ENCODE results near the gene TOMM34.

TOMM34 gene, protein sequence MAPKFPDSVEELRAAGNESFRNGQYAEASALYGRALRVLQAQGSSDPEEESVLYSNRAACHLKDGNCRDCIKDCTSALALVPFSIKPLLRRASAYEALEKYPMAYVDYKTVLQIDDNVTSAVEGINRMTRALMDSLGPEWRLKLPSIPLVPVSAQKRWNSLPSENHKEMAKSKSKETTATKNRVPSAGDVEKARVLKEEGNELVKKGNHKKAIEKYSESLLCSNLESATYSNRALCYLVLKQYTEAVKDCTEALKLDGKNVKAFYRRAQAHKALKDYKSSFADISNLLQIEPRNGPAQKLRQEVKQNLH

DNA sequence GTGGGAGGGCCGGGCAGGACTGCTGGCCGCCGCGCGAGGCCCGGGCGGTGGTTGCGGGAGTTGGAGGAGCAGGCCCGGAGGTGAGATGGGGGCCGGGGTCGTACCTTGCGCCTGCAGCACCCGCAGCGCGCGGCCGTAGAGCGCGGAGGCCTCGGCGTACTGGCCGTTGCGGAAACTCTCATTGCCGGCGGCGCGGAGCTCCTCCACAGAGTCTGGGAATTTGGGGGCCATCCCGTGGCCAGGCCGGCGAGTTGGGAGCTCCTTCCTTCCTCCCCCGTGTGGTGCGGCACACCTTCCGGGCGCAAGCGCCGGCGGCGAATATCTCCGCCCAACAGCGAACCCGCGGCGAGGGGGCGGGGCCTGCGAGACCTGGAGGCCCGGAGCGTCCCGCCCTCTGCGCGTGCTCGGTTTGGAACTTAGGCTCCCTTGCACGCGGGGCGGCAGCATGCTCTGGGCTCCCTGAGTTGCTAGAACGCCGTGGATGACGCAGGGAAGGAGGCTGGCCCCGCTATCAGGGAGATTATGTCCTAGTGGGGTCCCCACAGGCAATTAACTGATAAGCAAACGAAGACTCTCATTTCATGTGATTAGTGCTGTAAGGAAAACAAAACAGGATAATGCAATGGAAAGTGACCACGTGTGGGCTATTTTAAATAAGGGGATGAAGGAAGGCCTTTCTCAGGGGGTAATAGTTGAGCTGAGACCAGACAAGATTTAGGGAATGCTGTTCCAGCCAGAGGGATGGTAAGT lies at the start of gene TOMM34:
Gene TOMM34, minus strand, starts transcription at position 295 of the 750 bp plus-strand sequence. Its CDS starts 64 bp downstream, at position 231.
- DNase-seq: peak; percentile 97

- DNase-seq: no peak
These were observed 48.4 kb upstream of the TOMM34 start for GRCh38 chr20:45008521-45009049.

DNA sequence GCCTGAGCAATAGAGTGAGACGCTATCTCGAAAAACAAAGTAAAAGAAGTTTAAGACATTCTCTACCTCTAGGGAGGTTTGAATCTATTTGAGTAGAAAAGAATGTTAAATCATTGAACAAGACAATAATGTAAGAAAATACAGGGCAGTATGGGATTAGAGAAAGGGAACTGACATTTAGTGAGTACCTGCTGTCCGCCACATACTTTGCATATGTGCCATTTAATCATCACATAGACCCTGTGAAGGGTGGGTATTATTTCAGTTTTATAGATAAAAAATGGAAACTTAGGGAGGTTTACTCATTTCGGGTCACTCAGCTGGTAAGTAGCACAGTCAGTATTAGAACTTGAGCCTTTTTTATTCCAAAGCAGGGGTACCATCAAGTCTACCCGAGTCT lies 37.5 kb upstream of the TOMM34 start:
- DNase-seq: no peak

GRCh38 chr20:44997171-44997570 lies 37.0 kb upstream of the TOMM34 start:
- no peak for DNase-seq

DNA sequence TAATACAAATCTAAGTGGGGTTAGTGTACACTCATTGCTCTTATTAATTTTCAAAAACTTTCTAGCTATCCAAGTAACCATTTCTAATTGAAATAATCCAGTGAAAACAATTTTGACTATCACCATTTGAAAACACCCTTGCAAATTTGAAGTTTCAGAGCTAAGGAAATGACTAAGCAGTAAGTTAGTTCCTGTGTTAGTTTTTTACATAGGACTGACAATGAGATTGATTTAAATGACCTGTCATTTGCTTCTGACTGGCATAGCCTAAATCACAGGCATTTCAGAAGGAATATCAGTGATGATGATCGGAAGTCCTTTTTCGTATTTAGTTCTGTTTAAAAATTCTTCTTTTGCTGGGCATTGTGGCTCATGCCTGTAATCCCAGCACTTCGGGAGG lies 33.1 kb upstream of the TOMM34 start:
- DNase-seq: no peak

DNA sequence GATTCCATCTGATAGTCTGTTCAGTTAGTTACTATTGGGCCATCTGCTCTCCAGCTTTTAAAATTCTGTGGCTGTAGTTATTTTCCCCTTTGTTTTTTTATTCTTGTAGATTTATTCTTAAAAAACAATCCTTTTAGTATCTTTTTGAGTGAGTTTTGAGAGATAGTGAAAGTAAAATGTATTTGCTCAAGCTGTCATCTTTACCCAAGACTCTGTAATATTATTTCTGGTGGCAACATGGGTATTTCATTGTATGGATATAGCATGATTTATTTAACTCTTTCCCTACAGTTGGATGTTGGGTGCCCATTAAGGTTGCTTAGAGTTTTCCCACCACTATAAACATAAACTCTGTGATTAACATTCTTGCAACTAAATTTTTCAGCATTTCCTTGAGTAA lies 30.8 kb upstream of the TOMM34 start:
- no peak for DNase-seq

GRCh38 chr20:44990425-44990824 lies 30.2 kb upstream of the TOMM34 start:
- peak; percentile 73 for DNase-seq

DNA sequence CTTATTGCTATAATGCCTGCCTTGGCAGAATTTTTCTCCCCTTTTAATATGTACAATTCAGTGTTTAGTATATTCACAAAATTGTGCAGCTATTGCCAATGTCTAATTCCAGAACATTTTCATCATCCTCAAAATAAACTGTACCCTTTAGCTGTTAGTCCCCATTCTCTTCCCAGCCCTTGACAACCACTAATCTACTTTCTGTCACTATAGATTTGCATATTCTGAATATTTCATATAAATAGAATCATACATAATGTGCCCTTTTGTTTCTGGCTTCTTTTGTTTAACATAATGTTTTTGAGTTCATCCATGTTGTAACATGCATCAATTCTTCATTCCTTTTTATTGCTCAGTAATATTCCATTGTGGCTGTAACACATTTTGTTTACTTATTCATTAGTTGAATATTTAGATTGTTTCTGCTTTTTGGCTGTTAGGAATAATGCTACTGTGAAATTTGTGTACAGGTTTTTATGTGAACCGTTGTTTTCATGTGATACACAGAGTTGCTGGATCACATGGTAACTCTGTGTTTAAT lies 28.5 kb upstream of the TOMM34 start:
- DNase-seq: no peak

DNA sequence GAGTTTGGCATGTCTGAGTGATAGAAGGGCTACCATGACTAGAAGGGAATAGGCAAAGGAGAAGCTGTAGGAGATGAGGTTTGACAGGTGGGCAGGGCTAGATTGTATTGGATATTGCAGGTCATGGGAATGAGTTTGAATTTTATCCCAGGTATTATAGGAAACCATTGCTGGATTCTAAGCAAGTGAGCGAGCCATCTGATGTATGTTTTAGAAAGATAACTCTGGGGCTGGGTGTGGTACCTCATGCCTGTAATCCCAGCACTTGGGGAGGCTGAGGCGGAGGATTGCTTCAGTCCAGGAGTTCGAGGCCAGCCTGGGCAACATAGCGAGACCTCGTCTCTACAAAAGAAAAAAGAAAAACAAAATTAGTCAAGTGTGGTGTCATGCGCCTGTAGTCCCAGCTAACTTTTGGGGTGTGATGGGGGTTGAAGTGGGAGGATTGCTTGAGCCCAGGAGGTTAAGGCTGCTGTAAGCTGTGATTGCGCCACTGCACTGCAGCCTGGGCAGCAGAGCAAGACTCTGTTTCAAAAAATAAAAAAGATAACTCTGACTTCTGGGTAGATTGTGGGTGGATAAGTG lies 23.0 kb upstream of the TOMM34 start:
- no peak for DNase-seq

DNA sequence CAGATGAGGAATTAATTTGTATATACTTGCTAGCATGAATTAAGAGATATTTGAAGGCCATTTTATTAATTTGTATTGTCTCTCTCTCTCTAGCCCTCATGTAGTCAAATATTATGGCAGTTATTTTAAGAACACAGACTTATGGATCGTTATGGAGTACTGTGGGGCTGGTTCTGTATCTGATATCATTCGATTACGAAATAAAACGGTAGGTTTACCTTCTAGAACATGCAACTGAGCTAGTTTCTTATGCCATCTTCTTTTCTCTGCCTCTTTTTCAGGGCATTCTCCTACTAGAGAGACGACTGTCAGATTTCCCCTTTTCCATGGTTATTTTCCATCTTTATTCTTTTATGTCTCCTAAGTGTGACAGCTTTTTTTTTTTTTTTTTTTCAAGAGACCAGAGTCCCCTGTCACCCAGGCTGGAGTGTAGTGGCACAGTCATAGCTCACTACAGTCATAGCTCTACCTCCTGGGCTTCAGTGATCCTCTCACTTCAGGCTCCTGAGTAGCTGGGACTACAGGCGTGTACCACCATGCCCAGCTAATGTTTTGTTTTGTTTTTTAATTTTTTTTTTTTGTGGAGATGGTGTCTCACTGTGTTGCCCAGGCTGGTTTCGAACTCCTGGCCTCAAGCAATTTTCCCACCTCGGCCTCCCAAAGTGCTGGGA lies 21.7 kb upstream of the TOMM34 start:
- DNase-seq: no peak

DNA sequence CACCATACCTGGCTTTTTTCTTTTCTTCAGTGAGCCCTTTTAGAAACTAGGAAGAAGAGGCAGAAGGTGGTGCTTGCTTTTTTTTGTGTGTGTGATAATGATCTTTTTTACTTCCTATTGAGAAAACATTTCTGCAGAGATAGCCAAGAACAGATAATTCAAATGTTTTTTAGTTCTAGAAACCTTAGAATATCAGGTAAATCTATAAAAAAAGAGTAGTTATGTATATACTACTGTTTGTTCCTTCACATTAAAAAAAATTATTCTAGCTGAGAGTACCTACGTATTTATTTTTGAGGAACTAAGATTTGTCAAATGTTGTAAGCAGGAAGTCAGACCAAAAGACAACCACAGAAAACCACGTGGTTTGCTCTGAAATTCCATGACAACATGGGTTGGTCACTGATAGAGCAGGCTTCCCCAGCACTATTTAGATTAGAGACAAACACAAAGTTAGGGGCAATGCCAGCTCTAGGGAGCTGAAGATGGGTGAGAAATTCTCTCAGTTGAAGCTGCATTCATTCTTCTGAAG lies 19.0 kb upstream of the TOMM34 start:
- peak; percentile 73 for DNase-seq

DNA sequence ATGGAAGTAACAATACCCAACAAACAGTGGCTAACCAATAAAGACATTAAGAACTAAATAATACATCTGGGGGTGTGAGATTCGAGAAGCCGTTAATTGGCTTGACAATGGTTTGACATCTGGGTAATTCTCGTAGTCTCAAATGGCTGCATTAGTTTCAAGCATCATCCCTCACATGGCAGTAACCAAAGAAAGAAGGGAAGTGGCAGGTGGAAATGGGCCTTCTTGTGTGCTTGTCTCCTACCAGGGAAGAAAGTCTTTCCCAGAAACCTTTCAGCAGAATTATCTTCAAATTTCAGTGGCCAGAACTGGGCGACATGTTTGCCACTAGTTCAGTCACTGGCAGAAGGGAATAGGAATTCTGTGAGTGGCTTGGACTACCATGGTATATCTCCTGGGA lies 16.5 kb upstream of the TOMM34 start:
- DNase-seq: no peak

- DNase-seq: no peak
These were observed 12.9 kb upstream of the TOMM34 start for GRCh38 chr20:44973053-44973452.

- DNase-seq: no peak
These were observed 10.1 kb upstream of the TOMM34 start for GRCh38 chr20:44970243-44970757.

- peak; percentile 48 for DNase-seq
These were observed 9.2 kb upstream of the TOMM34 start for GRCh38 chr20:44969300-44969894.

- DNase-seq: peak; percentile 40
These were observed 7.1 kb upstream of the TOMM34 start for GRCh38 chr20:44967207-44967807.

DNA sequence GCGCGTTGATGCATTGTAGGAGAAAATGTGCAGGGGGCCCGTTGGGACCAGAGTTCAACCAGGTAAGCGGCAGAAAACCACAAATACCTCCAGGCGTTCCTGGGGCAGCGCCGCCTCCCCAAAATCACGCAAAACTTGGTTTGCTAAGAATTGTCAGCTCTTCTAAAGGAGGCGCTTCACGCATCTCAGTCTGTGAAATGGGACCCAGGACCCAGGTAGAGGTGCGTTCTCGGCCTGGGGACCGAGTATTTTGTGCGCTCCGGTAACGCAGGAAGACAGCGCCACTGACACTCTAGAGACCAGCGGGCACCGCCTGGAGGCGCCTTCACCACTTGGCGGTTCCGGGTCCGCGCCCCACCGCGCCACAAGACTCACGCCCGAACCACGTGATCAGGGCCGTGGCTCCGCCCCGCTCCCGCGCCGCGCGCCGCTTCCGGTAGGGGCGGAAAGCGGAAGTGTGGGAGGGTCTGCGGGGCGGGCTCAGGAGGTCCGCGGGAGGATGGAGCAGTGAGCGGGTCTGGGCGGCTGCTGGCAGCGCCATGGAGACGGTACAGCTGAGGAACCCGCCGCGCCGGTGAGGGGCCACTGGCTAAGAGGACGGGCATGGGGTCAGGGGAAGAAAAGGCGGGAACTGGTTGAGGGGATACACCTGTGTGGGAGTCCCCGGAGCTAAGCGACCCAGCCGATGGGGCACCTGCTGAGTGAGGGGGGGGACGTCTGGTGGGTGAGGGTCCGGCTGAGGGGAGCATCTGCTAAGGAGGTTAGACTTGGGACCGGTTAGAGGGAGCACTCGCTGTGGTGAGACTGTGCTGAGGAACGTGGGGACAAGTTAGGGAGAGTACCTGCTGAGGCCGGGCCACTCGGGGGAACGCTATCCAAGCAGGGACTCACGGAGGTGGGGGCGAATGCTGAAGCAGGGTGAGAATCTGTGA lies 6.1 kb upstream of the TOMM34 start, which contains the start of gene STK4:
Gene STK4, plus strand, starts transcription at position 483 of the 932 bp plus-strand sequence. Its CDS starts 57 bp downstream, at position 540.
- peak; percentile 95 for DNase-seq

GRCh38 chr20:44965651-44966029 lies 5.4 kb upstream of the TOMM34 start:
- DNase-seq: no peak

DNA sequence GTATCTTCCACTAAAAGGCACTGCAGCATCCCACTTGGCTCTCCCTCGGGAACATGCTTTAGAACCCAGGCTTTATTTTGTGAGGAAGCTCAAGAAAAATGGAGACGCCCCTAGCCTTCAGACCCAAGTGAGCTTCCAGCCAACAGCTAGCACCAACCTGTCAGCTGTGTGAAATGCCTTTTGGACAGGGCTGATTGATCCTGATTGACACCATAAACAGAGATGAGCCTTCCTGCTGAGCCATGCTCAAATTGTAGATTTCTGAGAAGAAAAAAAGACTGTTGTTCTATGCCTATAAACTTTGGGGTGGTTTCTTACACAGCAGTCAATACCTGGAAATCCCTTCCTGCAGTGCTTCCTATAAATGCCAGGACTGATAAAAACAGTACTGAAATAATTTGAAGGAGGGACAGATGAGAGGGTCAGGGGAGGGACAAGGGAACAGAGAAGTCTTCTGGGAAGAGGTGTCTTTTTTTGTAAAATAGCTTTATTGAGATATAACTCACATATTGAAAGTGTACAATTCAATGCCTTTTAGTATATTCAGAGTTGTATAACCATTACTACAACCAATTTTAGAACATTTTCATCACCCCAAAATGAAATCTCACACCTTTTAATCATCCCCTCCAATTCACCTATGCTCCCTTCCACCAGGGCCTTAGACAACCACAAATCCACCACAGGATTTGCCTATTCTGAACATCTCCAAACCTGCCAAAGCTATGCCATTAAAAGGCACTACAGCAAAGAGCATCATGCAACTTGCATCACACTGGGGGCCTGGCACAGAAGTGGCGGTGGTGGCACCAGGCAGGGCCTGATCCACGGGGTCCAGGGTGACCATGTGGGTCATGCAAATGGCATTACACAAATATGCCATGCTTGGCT lies 3.4 kb upstream of the TOMM34 start:
- no peak for DNase-seq
